HuH-7.5 (cell line): ENCODE results near the gene CFAP46.
"Not testable (repeated sequence)": the region's sequence is repeated elsewhere in the genome, so short reads cannot be mapped to it uniquely, and the experiment has no call there.

Experiments
- DNase-seq: peaks from one replicate; pipeline ENCODE4 v3.0.0; 2011; ENCODE audit warnings: low spot score

Gene CFAP46

GRCh38 chr10:132826524-132827422 lies 115.6 kb downstream of the CFAP46 start:
- no peak for DNase-seq

- DNase-seq = not testable (repeated sequence)
Observed at GRCh38 chr10:132825783-132826523, 116.4 kb downstream of the CFAP46 start.

GRCh38 chr10:132820056-132820455 lies 122.3 kb downstream of the CFAP46 start:
- no peak for DNase-seq

GRCh38 chr10:132817701-132818211 lies 124.6 kb downstream of the CFAP46 start:
- DNase-seq = no peak

- DNase-seq = no peak
Observed at GRCh38 chr10:132816718-132817117, 125.7 kb downstream of the CFAP46 start.

- DNase-seq = no peak
Observed at GRCh38 chr10:132815168-132815857, 127.1 kb downstream of the CFAP46 start.

GRCh38 chr10:132814469-132814856 lies 127.9 kb downstream of the CFAP46 start:
- DNase-seq = no peak

- no peak for DNase-seq
Observed at GRCh38 chr10:132813560-132814468, 128.6 kb downstream of the CFAP46 start.

- DNase-seq = no peak
Observed at GRCh38 chr10:132813001-132813401, 129.4 kb downstream of the CFAP46 start.

GRCh38 chr10:132812520-132812919 lies 129.8 kb downstream of the CFAP46 start:
- no peak for DNase-seq

GRCh38 chr10:132811891-132812481 lies 130.4 kb downstream of the CFAP46 start:
- DNase-seq = no peak

- no peak for DNase-seq
Observed at GRCh38 chr10:132810807-132811700, 131.3 kb downstream of the CFAP46 start.

GRCh38 chr10:132810141-132810806 lies 132.1 kb downstream of the CFAP46 start:
- DNase-seq = no peak

GRCh38 chr10:132809232-132810140 lies 132.9 kb downstream of the CFAP46 start:
- no peak for DNase-seq

GRCh38 chr10:132808383-132809231 lies 133.8 kb downstream of the CFAP46 start:
- DNase-seq = no peak

- DNase-seq = no peak
Observed at GRCh38 chr10:132807621-132808049, 134.7 kb downstream of the CFAP46 start.

GRCh38 chr10:132806561-132807003 lies 135.8 kb downstream of the CFAP46 start:
- no peak for DNase-seq
